ENCODE measurements around the gene ZCCHC14.
"Not testable (repeated sequence)": the region's sequence is repeated elsewhere in the genome, so short reads cannot be mapped to it uniquely, and the experiment has no call there.

Gene ZCCHC14

DNA sequence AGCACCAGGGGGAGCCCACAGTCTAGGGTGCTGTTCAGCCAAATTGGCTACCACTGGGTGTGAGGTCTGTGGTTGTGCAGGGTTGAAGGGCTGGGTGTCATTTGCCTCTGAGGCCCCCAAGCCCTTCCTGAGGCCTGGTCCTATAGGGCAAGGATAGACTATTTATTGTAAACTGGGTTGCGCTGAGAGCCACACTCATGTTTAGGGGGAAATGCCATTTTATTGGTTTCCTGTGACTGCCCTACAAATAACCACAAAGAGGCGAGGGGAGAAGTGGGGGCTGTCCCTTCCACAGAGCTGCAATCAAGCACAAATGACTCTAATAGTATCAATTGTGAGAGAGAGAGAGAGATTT is 3.6 kb upstream of the ZCCHC14 start:
- no peaks in the 10 kb centered on the region for H3K9me3 ChIP-seq (ENCODE audit: control insufficient read depth, insufficient read depth, low read length)
- H3K36me3 ChIP-seq (ENCODE audit: insufficient read depth, low read length): no peaks in the 10 kb centered on the region
- H3K9ac ChIP-seq (ENCODE audit: low read depth, low read length): no peak overlapping the region
- no peaks in the 10 kb centered on the region for H3K4me1 ChIP-seq (ENCODE audit: insufficient read depth, low read length)

DNA sequence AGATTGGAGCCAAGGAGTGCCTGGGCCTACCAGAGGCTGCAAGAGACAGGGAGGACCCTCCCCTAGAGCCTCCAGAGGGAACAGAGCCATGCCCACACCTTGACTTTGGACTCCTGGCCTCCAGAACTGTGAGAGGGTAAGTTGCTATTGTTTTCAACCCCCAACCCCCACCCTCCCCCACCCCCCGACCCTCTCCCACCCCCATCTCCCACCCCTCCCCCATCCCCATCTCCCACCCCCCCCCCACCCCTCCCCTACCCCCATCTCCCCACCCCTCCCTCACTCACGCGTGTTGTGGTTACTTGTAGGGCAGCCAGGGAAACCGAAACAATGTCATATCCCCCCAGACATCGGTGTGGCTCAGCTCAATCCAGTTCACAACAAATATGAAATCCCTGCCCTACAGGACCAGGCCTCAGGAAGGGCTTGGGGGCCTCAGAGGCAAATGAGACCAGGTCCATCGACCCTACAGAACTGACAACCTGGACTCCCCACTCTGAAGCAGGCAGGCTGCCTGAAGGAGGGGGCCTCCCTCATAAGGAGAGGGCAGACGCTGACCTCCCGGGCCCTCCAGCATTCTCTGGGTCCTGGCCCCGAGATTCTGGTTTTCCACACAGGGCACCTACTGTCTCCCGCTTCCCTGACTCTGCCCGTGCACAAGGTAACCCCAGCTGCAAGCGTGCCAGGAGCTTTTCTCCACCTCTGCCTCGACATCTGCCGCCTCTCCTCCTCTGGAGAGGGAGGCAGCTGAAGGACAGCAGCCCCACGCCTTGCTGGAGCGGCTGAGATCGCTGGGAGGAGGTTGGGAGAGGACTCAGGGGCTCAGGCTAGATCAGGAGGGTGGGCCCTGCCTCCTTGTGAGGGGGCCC is 3.0 kb upstream of the ZCCHC14 start:
- no peak overlapping the region for H3K9ac ChIP-seq (ENCODE audit: low read depth, low read length)
- H3K36me3 ChIP-seq (ENCODE audit: insufficient read depth, low read length): no peaks in the 10 kb centered on the region
- no peaks in the 10 kb centered on the region for H3K9me3 ChIP-seq (ENCODE audit: control insufficient read depth, insufficient read depth, low read length)
- H3K4me1 ChIP-seq (ENCODE audit: insufficient read depth, low read length): no peaks in the 10 kb centered on the region

- H3K9me3 ChIP-seq (ENCODE audit: control insufficient read depth, insufficient read depth, low read length): no peaks in the 10 kb centered on the region
- no peaks in the 10 kb centered on the region for H3K36me3 ChIP-seq (ENCODE audit: insufficient read depth, low read length)
- H3K9ac ChIP-seq (ENCODE audit: low read depth, low read length): peak overlapping the region; percentile 43; the same call in 1 of the 2 replicates
- H3K4me1 ChIP-seq (ENCODE audit: insufficient read depth, low read length): peaks cover 2% of the 10 kb centered on the region; the same call in 1 of the 2 replicates
Observed at GRCh38 chr16:87493608-87494280, 920 bp upstream of the ZCCHC14 start.

DNA sequence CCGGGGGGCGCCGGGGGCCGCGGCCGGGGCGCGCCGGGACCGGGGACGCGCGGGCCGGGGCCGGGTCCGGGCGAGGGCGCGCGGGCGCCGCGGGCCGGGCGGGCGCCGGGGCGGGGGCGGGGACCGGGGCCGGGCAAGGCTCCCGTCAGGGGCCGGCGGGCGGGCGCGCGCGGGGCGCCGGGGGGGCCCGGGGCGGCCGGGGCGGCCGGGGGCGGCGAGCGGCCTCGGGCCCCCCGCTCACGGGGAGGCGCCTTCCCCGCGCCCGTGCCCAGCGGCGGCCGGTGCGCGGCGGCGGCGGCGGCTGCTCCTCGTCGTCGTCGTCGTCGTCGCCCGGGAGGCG is 563 bp downstream of the ZCCHC14 start:
- peaks cover 2% of the 10 kb centered on the region; the same call in 1 of the 2 replicates for H3K4me1 ChIP-seq (ENCODE audit: insufficient read depth, low read length)
- no peaks in the 10 kb centered on the region for H3K36me3 ChIP-seq (ENCODE audit: insufficient read depth, low read length)
- H3K9me3 ChIP-seq (ENCODE audit: control insufficient read depth, insufficient read depth, low read length): no peaks in the 10 kb centered on the region
- H3K9ac ChIP-seq (ENCODE audit: low read depth, low read length): no peak overlapping the region; the same call in 1 of the 2 replicates

DNA sequence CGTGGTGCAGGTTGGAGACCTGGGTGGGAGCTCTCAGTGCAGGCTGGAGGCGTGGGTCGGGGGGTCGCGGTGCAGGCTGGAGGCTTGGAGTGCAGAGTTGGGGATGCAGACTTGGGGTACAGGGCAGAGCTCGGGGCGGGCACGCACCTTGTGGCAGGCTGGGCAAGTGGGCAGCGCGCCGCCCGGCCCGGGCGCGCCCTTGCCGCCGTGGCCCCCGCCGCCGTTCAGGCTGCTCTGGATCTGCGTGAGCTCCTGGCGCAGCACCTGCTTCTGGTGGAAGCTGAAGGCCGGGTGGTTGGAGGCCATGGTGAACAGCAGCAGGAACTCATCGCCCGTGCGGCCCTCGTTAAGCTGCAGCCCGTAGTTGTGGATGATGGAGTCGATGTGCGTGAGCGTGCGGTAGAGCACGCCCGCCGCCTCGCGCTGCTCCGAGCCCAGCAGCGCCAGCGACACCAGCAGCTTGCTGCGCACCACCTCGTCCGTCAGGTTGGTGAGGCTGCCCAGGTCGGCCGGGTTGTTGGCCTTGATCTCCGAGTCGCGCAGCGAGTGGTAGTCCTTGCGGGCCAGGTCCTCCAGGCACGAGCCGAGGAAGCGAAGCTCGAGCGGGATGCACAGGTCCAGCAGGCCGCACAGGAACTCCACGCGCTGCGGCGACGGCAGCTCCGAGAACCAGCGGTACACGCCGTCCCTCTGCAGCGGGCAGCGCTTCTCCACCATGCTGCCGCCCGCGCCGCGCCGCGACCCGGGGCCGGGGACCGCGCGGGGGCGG is 1.1 kb downstream of the ZCCHC14 start:
- Histone ChIP-seq H3K4me1 (ENCODE audit: insufficient read depth, low read length) (peaks cover 6% of the 10 kb centered on the region), H3K9ac (ENCODE audit: low read depth, low read length) (peak overlapping the region; percentile 54), H3K9me3 (ENCODE audit: control insufficient read depth, insufficient read depth, low read length) (no peaks in the 10 kb centered on the region), H3K36me3 (ENCODE audit: insufficient read depth, low read length) (no peaks in the 10 kb centered on the region)

DNA sequence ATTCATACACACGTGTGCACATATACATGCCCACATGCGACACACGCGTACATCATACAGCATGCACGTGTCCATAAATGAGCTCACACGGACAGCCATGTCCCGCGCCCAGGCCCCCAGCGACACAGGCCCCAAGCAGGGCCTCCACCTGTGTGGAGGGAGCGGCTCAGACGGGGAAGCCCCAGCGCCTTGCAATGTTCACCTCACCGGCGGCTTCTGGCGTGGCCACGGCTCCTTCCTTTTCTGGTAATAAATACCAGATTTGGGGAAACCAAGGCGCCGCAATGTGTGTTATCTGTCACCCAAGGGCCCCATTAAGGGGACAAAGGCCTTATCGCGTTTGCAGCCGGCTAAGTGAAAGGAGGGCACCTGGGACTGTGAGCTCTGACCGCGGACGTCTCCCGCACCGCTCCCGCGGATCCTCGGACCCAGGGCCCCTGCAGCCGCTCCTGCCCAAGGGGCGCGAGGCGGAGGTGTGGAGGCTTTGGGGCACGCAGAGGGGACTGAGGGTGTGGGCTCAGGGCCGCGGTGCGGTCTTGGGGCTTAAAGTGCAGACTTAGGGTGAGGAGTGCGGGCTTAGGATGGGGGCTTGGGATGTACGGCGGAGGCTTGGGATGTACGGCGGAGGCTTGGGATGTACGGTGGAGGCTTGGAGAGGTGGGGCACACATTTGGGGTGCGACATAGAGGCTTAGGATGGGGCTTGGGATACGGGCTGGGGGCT is 1.9 kb downstream of the ZCCHC14 start:
- H3K9ac ChIP-seq (ENCODE audit: low read depth, low read length): peak overlapping the region; percentile 54
- H3K36me3 ChIP-seq (ENCODE audit: insufficient read depth, low read length); H3K4me1 ChIP-seq (ENCODE audit: insufficient read depth, low read length); H3K9me3 ChIP-seq (ENCODE audit: control insufficient read depth, insufficient read depth, low read length): not testable (repeated sequence)

- no peaks in the 10 kb centered on the region for H3K9me3 ChIP-seq (ENCODE audit: control insufficient read depth, insufficient read depth, low read length)
- H3K9ac ChIP-seq (ENCODE audit: low read depth, low read length): peak overlapping the region; percentile 54; the same call in 1 of the 2 replicates
- no peaks in the 10 kb centered on the region for H3K36me3 ChIP-seq (ENCODE audit: insufficient read depth, low read length)
- H3K4me1 ChIP-seq (ENCODE audit: insufficient read depth, low read length): peaks cover 6% of the 10 kb centered on the region
Observed at GRCh38 chr16:87490096-87490798, 2.6 kb downstream of the ZCCHC14 start.

GRCh38 chr16:87489434-87490045 is 3.3 kb downstream of the ZCCHC14 start:
- Histone ChIP-seq H3K4me1 (ENCODE audit: insufficient read depth, low read length) (peaks cover 6% of the 10 kb centered on the region), H3K9ac (ENCODE audit: low read depth, low read length) (peak overlapping the region; percentile 54; the same call in 1 of the 2 replicates), H3K36me3 (ENCODE audit: insufficient read depth, low read length) (no peaks in the 10 kb centered on the region), H3K9me3 (ENCODE audit: control insufficient read depth, insufficient read depth, low read length) (no peaks in the 10 kb centered on the region)

- H3K36me3 ChIP-seq (ENCODE audit: insufficient read depth, low read length); H3K9me3 ChIP-seq (ENCODE audit: control insufficient read depth, insufficient read depth, low read length); H3K9ac ChIP-seq (ENCODE audit: low read depth, low read length); H3K4me1 ChIP-seq (ENCODE audit: insufficient read depth, low read length): not testable (repeated sequence)
Observed at GRCh38 chr16:87488960-87489359, 3.9 kb downstream of the ZCCHC14 start.

- H3K4me1 ChIP-seq (ENCODE audit: insufficient read depth, low read length): peaks cover 6% of the 10 kb centered on the region
- H3K36me3 ChIP-seq (ENCODE audit: insufficient read depth, low read length): no peaks in the 10 kb centered on the region
- peak overlapping the region; percentile 19; the same call in 1 of the 2 replicates for H3K9ac ChIP-seq (ENCODE audit: low read depth, low read length)
- H3K9me3 ChIP-seq (ENCODE audit: control insufficient read depth, insufficient read depth, low read length): no peaks in the 10 kb centered on the region
Observed at GRCh38 chr16:87487361-87487924, 5.4 kb downstream of the ZCCHC14 start.

GRCh38 chr16:87486713-87487247 is 6.0 kb downstream of the ZCCHC14 start:
- H3K4me1 ChIP-seq (ENCODE audit: insufficient read depth, low read length): peaks cover 6% of the 10 kb centered on the region
- H3K9ac ChIP-seq (ENCODE audit: low read depth, low read length): no peak overlapping the region

GRCh38 chr16:87486282-87486681 is 6.5 kb downstream of the ZCCHC14 start:
- no peaks in the 10 kb centered on the region for H3K9me3 ChIP-seq (ENCODE audit: control insufficient read depth, insufficient read depth, low read length)
- H3K4me1 ChIP-seq (ENCODE audit: insufficient read depth, low read length): peaks cover 6% of the 10 kb centered on the region
- H3K36me3 ChIP-seq (ENCODE audit: insufficient read depth, low read length): no peaks in the 10 kb centered on the region
- H3K9ac ChIP-seq (ENCODE audit: low read depth, low read length): no peak overlapping the region

More at GRCh38 chr16:87486713-87487247, 6.0 kb downstream of the ZCCHC14 start:
- Histone ChIP-seq H3K36me3 (ENCODE audit: insufficient read depth, low read length) (no peaks in the 10 kb centered on the region), H3K9me3 (ENCODE audit: control insufficient read depth, insufficient read depth, low read length) (no peaks in the 10 kb centered on the region)

DNA sequence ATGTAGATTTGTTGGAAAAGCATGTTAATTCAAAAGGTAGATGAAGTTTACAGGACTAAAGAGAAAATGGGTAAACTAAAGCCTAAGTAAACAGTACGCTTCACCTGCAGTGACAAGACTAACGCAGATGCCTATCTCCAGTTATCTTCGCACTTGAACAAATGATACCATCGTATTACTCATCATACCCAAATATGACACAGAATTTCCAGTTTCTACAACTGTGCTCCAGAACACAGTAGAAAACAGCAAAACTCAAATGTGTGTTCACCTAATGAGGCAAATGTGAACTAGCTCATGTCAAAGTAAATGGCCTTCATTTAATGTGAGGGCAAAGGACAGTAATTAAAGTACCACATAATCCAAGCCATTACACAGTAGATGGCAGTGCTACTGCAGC is 7.0 kb downstream of the ZCCHC14 start:
- H3K36me3 ChIP-seq (ENCODE audit: insufficient read depth, low read length); H3K9me3 ChIP-seq (ENCODE audit: control insufficient read depth, insufficient read depth, low read length); H3K4me1 ChIP-seq (ENCODE audit: insufficient read depth, low read length): not testable (repeated sequence)

More for the DNA sequence above, 7.0 kb downstream of the ZCCHC14 start:
- not testable (repeated sequence) for H3K9ac ChIP-seq (ENCODE audit: low read depth, low read length)
